Lower lobe of right lung (tissue), 2 donors: ENCODE data around the gene MUL1. TPM values are rescaled to one million over a fixed set of nuclear protein-coding genes. Genes with fewer than 3 reads are reported as not detected.
"Not testable (repeated sequence)": the region's sequence is repeated elsewhere in the genome, so short reads cannot be mapped to it uniquely, and the experiment has no call there.

Experiments
- ATAC-seq, 2 donors: fragments of 200-7000 bp; cut with Tn5 transposase; one replicate each; pipeline ENCODE4 v1.9.1; 2020 to 2022; ENCODE audit warnings: mild to moderate bottlenecking in 2 of 2, moderate library complexity in 2 of 2
- DNase-seq: peaks from one replicate; pipeline ENCODE4 v3.0.0-alpha.2; 2020
- H3K27ac ChIP-seq: fragments of 200-600 bp; one replicate; pipeline ENCODE4 v1.8.0; 2022
- H3K27me3 ChIP-seq: fragments of 200-600 bp; one replicate; pipeline ENCODE4 v1.8.0; 2022; ENCODE audit warnings: low read depth
- H3K36me3 ChIP-seq: fragments of 200-600 bp; one replicate; pipeline ENCODE4 v1.8.0; 2022; ENCODE audit warnings: mild to moderate bottlenecking
- H3K4me1 ChIP-seq: fragments of 200-600 bp; one replicate; pipeline ENCODE4 v1.8.0; 2022
- H3K4me3 ChIP-seq: fragments of 200-600 bp; one replicate; pipeline ENCODE4 v1.8.0; 2022; ENCODE audit warnings: mild to moderate bottlenecking
- H3K9me3 ChIP-seq: fragments of 200-600 bp; one replicate; pipeline ENCODE4 v1.8.0; 2022
- intact Hi-C: fragments of 100-400 bp; cut with DNase I; formaldehyde crosslinking; loops from one replicate; pipeline ENCODE4 v1.11.0; 2022
- total RNA-seq: library from RNA; stranded (reverse); fragmentation: NEBNext Ultra II Directional; extraction: Animal tissue kit (Norgen Biotek cat#: 25700); gene quantifications from one replicate; pipeline ENCODE4 v1.2.1, GENCODE V29; 2021
- TF ChIP-seq, protein P1 (sequence below): fragments of 200-600 bp; IDR thresholded peaks from one replicate; pipeline ENCODE4 v1.8.0; 2022; ENCODE audit warnings: antibody characterized with exemption, mild to moderate bottlenecking
- donor health status: DM: no; HTN: yes; CAD: no; lungs with severe emphysema.

Gene MUL1
- total RNA-seq, 1 donor from 2014 or later, result 29.9 TPM

DNA sequence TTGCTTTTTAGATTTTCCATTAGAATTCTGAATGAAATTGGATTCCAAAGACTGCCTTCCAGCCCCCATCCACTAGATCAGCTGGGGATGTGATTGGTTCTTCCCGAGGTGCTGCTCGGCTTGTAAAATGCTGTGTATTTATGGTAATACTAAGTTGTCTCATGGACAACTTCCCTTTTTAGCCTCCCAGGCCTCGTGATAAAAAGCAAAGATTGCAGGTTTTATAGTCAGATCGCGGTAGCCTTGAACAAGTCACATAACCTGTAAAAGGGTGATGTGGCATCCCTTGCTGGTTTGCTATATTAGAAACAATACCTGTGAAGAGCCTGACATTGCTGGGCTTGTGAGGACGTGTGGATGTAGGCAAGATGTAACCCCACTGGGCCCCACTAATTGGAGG lies 10.4 kb downstream of the MUL1 start:
- TF ChIP-seq, protein P1, sequence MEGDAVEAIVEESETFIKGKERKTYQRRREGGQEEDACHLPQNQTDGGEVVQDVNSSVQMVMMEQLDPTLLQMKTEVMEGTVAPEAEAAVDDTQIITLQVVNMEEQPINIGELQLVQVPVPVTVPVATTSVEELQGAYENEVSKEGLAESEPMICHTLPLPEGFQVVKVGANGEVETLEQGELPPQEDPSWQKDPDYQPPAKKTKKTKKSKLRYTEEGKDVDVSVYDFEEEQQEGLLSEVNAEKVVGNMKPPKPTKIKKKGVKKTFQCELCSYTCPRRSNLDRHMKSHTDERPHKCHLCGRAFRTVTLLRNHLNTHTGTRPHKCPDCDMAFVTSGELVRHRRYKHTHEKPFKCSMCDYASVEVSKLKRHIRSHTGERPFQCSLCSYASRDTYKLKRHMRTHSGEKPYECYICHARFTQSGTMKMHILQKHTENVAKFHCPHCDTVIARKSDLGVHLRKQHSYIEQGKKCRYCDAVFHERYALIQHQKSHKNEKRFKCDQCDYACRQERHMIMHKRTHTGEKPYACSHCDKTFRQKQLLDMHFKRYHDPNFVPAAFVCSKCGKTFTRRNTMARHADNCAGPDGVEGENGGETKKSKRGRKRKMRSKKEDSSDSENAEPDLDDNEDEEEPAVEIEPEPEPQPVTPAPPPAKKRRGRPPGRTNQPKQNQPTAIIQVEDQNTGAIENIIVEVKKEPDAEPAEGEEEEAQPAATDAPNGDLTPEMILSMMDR, result no peak
- no peaks in the 10 kb centered on the region for H3K9me3 ChIP-seq
- ATAC-seq (no peak), DNase-seq (no peak)
- H3K27ac ChIP-seq, result no peak overlapping the region
- H3K36me3 ChIP-seq, result peaks cover 55% of the 10 kb centered on the region
- no peaks in the 10 kb centered on the region for H3K27me3 ChIP-seq
- peaks cover 21% of the 10 kb centered on the region for H3K4me1 ChIP-seq
- H3K4me3 ChIP-seq, result no peak overlapping the region
- intact Hi-C loops, result no loop called here

DNA sequence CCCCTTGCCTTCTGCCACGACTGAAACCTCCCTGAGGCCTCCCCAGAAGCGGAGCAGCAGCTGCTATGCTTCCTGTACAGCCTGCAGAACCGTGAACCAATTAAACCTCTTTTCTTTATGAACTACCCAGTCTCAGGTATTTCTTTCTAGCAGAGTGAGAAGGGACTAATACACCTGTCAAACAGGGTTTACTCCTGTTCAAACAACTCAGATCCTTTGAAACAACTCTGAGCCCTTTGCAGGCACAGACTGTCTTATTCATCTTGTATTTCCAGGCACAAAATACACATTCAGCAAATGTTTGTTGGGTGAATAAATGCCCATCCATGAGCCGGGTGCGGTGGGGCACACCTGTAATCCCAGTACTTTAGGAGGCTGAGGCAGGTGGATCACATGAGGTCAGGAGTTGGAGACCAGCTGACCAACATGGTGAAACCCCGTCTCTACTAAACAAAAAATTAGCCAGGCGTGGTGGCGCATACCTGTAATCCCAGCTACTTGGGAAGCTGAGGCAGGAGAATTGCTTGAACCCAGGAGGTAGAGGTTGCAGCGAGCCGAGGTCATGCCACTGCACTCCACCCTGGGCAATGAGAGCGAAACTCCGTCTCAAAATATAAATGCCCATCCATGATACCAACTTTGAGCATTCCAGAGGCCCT lies 11.1 kb downstream of the MUL1 start:
- peaks cover 49% of the 10 kb centered on the region for H3K36me3 ChIP-seq
- intact Hi-C loops, result not testable (repeated sequence)

DNA sequence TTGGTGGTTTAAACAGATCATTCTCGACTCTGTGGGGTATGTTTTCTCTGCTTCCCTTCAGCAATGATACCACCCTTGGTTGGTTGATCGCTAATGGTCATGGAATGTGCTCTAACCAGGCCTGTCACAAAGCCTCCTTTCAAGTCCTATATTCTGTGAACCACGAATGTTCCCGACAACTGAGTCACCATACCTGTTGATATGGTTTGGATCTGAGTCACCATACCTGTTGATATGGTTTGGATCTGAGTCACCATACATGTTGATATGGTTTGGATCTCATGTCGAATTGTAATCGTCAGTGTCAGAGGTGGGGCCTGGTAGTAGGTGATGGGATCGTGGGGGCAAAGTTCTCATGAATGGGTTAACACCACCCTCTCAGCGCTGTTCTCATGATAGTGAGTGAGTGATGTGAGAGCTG lies 11.7 kb downstream of the MUL1 start:
- intact Hi-C loops, result no loop called here
- H3K4me1 ChIP-seq, result peaks cover 21% of the 10 kb centered on the region
- peaks cover 43% of the 10 kb centered on the region for H3K36me3 ChIP-seq
- no peak overlapping the region for H3K4me3 ChIP-seq
- no peaks in the 10 kb centered on the region for H3K27me3 ChIP-seq
- no peak overlapping the region for H3K27ac ChIP-seq
- no peaks in the 10 kb centered on the region for H3K9me3 ChIP-seq
- ATAC-seq (no peak), DNase-seq (no peak)
- TF ChIP-seq, protein P1, result no peak

More for the DNA sequence above, 11.1 kb downstream of the MUL1 start:
- H3K27me3 ChIP-seq, DNase-seq, ATAC-seq, H3K4me3 ChIP-seq, H3K27ac ChIP-seq, H3K9me3 ChIP-seq: not testable (repeated sequence)
- H3K4me1 ChIP-seq, result peaks cover 21% of the 10 kb centered on the region

DNA sequence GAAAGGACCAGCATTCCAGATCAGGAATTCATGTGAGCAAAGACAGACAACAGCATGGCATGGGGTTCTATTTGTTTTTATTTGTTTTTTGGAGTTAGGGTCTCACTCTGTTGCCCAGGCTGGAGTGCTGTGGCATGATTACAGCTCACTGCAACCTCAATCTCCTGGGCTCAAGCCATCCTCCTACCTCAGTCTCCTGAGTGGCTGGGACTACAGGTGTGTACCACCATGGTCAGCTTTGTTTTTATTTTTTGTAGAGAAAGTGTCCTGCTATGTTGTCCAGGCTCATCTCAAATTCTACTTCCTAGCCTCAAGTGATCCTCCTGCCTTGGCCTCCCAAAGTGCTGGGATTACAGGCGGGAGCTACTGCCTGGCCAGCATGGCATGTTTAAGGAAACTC lies 12.3 kb downstream of the MUL1 start:
- H3K4me1 ChIP-seq, result peaks cover 21% of the 10 kb centered on the region
- no peak overlapping the region for H3K27ac ChIP-seq
- TF ChIP-seq, protein P1, result no peak
- peaks cover 37% of the 10 kb centered on the region for H3K36me3 ChIP-seq
- no peak overlapping the region for H3K4me3 ChIP-seq
- no peaks in the 10 kb centered on the region for H3K9me3 ChIP-seq
- no peak for DNase-seq
- ATAC-seq, result no peak
- no peaks in the 10 kb centered on the region for H3K27me3 ChIP-seq
- intact Hi-C loops, result no loop called here

DNA sequence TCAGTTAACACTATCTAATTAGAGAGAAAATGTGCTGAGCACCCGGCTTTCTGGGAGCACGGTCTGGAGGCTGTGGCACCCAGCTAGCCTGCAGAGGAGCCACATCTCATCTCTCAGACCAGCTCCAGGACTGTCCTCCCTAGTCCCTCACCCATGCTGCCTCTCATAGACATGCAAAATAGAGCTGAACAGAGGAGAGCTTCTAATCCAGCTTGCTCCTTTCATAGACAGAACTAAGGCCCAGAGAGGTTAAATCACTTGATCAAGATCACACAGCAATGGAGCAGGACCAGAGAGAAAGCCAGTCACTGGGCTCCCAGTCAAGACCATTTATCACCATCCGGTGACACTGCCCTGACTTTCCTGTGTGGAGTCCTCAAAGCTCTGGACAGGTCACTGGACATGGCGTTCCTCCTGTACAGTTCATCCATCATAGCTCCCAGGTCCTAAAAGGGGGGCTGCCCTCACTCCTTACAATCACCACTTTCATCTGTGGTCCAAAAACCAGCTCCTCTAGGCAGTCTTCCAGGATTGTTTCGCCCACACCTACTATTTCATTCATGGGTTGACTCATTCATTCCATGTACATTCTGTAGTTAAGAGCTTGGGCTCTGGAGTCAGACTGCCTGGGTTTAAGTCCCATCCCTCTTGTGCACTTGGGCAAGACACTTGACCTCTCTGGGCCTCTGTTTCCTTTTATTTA lies 13.2 kb downstream of the MUL1 start:
- Histone ChIP-seq H3K9me3 (no peaks in the 10 kb centered on the region), H3K36me3 (peaks cover 28% of the 10 kb centered on the region), H3K27me3 (no peaks in the 10 kb centered on the region), H3K4me1 (peaks cover 21% of the 10 kb centered on the region), H3K27ac (peak overlapping the region; percentile 42), H3K4me3 (no peak overlapping the region)
- TF ChIP-seq, protein P1, result no peak
- intact Hi-C loops, result no loop called here
- peak; percentile 7 to 17 for ATAC-seq
- DNase-seq, result no peak
